Measurements from ENCODE around the gene VMP1. TPM values are rescaled to one million over a fixed set of nuclear protein-coding genes. Genes with fewer than 3 reads are reported as not detected.
"Not testable (repeated sequence)": the region's sequence is repeated elsewhere in the genome, so short reads cannot be mapped to it uniquely, and the experiment has no call there.

VMP1 gene
- total RNA-seq, 1 experiment from 2014 or later = 83.1 TPM

DNA sequence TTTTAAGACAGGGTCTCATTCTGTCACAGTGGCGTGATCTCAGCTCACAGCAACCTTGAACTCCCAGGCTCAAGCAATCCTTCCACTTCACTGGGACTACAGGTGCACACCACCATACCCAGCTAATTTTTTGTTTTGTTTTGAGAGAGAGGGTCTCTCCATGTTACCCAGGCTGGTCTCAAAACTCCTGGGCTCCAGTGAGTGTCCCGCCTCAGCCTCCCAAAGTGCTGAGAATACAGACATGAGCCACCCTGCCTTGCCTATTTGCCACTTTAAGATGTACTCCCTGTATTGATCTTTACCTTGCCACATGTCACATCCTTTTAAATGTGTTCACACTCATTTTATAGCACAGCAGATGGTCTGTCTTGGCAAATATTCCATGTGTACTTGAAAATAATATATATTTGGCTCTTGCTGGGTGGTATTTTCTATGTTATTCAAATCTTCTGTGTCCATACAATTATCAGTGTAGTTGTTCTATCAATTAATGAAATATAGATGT, 50.5 kb downstream of the VMP1 start:
- H2AFZ ChIP-seq (ENCODE audit: low read length) = no peak overlapping the region
- H4K91ac ChIP-seq (ENCODE audit: insufficient read length, low read depth, low read length) = no peak overlapping the region
- H3T11ph ChIP-seq (ENCODE audit: low read length) = no peak overlapping the region
- no peaks in the 10 kb centered on the region for H3K27me3 ChIP-seq (ENCODE audit: insufficient read depth, low read length)
- no peak overlapping the region for H3K27ac ChIP-seq (ENCODE audit: insufficient read length, low read depth, low read length)
- H3K4ac ChIP-seq (ENCODE audit: low read depth, low read length) = no peak overlapping the region
- H3K18ac ChIP-seq (ENCODE audit: insufficient read length, low read depth, low read length) = no peak overlapping the region
- no peaks in the 10 kb centered on the region for H3K79me2 ChIP-seq (ENCODE audit: insufficient read depth, low read length)
- H2BK12ac ChIP-seq (ENCODE audit: insufficient read length, low read depth, low read length) = no peak overlapping the region
- H2BK5ac ChIP-seq (ENCODE audit: insufficient read length, low read length) = no peak overlapping the region
- no peak overlapping the region for H3K4me3 Mint-ChIP-seq
- peaks cover 4 to 10% of the 10 kb centered on the region in 2 experiments; a peak in 3 of 5 replicates for H3K9me3 Mint-ChIP-seq
- no peaks in the 10 kb centered on the region for H3K23me2 ChIP-seq (ENCODE audit: insufficient read length, low read depth, low read length, poor library complexity, severe bottlenecking)
- peaks cover 10 to 25% (median 21%) of the 10 kb centered on the region in 3 experiments for H3K36me3 Mint-ChIP-seq (ENCODE audit: insufficient read depth in 1 of 3, low read depth in 3 of 3)
- TF ChIP-seq, protein P1, sequence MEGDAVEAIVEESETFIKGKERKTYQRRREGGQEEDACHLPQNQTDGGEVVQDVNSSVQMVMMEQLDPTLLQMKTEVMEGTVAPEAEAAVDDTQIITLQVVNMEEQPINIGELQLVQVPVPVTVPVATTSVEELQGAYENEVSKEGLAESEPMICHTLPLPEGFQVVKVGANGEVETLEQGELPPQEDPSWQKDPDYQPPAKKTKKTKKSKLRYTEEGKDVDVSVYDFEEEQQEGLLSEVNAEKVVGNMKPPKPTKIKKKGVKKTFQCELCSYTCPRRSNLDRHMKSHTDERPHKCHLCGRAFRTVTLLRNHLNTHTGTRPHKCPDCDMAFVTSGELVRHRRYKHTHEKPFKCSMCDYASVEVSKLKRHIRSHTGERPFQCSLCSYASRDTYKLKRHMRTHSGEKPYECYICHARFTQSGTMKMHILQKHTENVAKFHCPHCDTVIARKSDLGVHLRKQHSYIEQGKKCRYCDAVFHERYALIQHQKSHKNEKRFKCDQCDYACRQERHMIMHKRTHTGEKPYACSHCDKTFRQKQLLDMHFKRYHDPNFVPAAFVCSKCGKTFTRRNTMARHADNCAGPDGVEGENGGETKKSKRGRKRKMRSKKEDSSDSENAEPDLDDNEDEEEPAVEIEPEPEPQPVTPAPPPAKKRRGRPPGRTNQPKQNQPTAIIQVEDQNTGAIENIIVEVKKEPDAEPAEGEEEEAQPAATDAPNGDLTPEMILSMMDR (conservative IDR thresholded peaks at IDR 0.05) = no peak
- H3K4me1 Mint-ChIP-seq = peaks cover 16 to 25% of the 10 kb centered on the region in 2 experiments
- H2AK5ac ChIP-seq (ENCODE audit: insufficient read length, low read length) = no peak overlapping the region
- no peaks in the 10 kb centered on the region for H3K79me1 ChIP-seq (ENCODE audit: insufficient read depth, low read depth, low read length, poor library complexity, severe bottlenecking)
- H2BK20ac ChIP-seq (ENCODE audit: low read depth, low read length, poor library complexity, severe bottlenecking) = no peak overlapping the region
- peaks cover 3% of the 10 kb centered on the region for H3K4me1 ChIP-seq (ENCODE audit: insufficient read depth, low read length)
- no peak overlapping the region for H4K8ac ChIP-seq (replicated peaks; ENCODE audit: insufficient read length, low read depth, low read length)
- no peak overlapping the region for H3K27ac Mint-ChIP-seq
- H3K9ac ChIP-seq (ENCODE audit: extremely low read depth, insufficient read length, low read length) = no peak overlapping the region
- no peak overlapping the region for H3K14ac ChIP-seq (ENCODE audit: insufficient read depth, low read length)
- H3K4me2 ChIP-seq (ENCODE audit: insufficient read depth, insufficient read length, low read length) = no peak overlapping the region
- H3K56ac ChIP-seq (ENCODE audit: insufficient read length, low read depth, low read length) = no peak overlapping the region
- no peak overlapping the region for H4K5ac ChIP-seq (ENCODE audit: insufficient read length, low read depth, low read length)
- H3K9me3 ChIP-seq (ENCODE audit: control insufficient read depth, low read depth, low read length) = no peaks in the 10 kb centered on the region
- no peak overlapping the region for H2BK120ac ChIP-seq (ENCODE audit: low read depth, low read length, poor library complexity, severe bottlenecking)
- no peak for DNase-seq
- no peak overlapping the region for H2BK15ac ChIP-seq (ENCODE audit: low read depth, low read length)
- no peaks in the 10 kb centered on the region for H4K20me1 ChIP-seq (ENCODE audit: control insufficient read depth, insufficient read depth, insufficient read length)
- H3K27me3 Mint-ChIP-seq (ENCODE audit: low read depth) = no peaks in the 10 kb centered on the region
- WGBS (ENCODE audit: extremely low coverage, insufficient read length, low lambda C conversion rate) = no CpG with 5 or more reads among the region's 2 CpGs
- no peak overlapping the region for H3K23ac ChIP-seq (ENCODE audit: insufficient read length, low read depth, low read length)

DNA sequence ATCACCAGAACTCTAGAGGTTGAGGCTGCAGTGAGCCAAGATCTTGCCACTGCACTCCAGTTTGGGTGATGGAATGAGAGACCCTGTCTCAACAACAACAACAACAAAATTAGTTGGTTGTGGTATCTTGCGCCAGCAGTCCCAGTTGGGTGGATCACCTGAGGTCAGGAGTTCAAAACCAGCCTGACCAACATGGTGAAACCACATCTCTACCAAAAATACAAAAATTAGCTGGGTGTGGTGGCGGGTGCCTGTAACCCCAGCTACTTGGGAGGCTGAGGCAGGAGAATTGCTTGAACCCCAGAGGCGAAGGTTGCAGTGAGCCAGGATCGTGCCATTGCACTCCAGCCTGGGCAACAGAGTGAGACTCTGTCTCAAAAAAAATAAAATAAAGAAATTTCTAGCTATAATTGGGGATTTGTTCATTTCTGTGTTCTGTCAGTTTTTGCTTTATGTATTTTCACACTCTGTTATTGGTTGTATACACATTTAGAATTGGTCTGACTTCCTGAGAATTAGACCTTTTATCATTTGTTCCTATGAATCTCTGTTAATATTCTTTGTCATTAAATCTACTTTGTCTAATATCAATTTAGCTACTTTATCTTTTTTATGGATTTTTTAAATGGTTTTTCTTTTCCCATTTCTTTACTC, 51.7 kb downstream of the VMP1 start:
- not testable (repeated sequence) for H2BK5ac ChIP-seq (ENCODE audit: insufficient read length, low read length); H4K91ac ChIP-seq (ENCODE audit: insufficient read length, low read depth, low read length); H2BK120ac ChIP-seq (ENCODE audit: low read depth, low read length, poor library complexity, severe bottlenecking); H4K8ac ChIP-seq (replicated peaks; ENCODE audit: insufficient read length, low read depth, low read length); H3K4me2 ChIP-seq (ENCODE audit: insufficient read depth, insufficient read length, low read length); H3K4me3 Mint-ChIP-seq; H3K27ac Mint-ChIP-seq; H2BK12ac ChIP-seq (ENCODE audit: insufficient read length, low read depth, low read length); H4K5ac ChIP-seq (ENCODE audit: insufficient read length, low read depth, low read length); H3K4me1 ChIP-seq (ENCODE audit: insufficient read depth, low read length); H3T11ph ChIP-seq (ENCODE audit: low read length); H3K4ac ChIP-seq (ENCODE audit: low read depth, low read length); H3K56ac ChIP-seq (ENCODE audit: insufficient read length, low read depth, low read length); H3K18ac ChIP-seq (ENCODE audit: insufficient read length, low read depth, low read length); H3K79me2 ChIP-seq (ENCODE audit: insufficient read depth, low read length); H3K9me3 ChIP-seq (ENCODE audit: control insufficient read depth, low read depth, low read length); H2AFZ ChIP-seq (ENCODE audit: low read length); H2BK20ac ChIP-seq (ENCODE audit: low read depth, low read length, poor library complexity, severe bottlenecking); H3K79me1 ChIP-seq (ENCODE audit: insufficient read depth, low read depth, low read length, poor library complexity, severe bottlenecking); H2BK15ac ChIP-seq (ENCODE audit: low read depth, low read length); H3K23ac ChIP-seq (ENCODE audit: insufficient read length, low read depth, low read length); H3K23me2 ChIP-seq (ENCODE audit: insufficient read length, low read depth, low read length, poor library complexity, severe bottlenecking); H3K27me3 Mint-ChIP-seq (ENCODE audit: low read depth); H2AK5ac ChIP-seq (ENCODE audit: insufficient read length, low read length); H3K27me3 ChIP-seq (ENCODE audit: insufficient read depth, low read length); H4K20me1 ChIP-seq (ENCODE audit: control insufficient read depth, insufficient read depth, insufficient read length); DNase-seq; H3K27ac ChIP-seq (ENCODE audit: insufficient read length, low read depth, low read length); H3K9ac ChIP-seq (ENCODE audit: extremely low read depth, insufficient read length, low read length); H3K14ac ChIP-seq (ENCODE audit: insufficient read depth, low read length)
- peaks cover 16 to 25% of the 10 kb centered on the region in 2 experiments for H3K4me1 Mint-ChIP-seq
- peaks cover 4 to 10% of the 10 kb centered on the region in 2 experiments; a peak in 3 of 5 replicates for H3K9me3 Mint-ChIP-seq
- peaks cover 10 to 25% (median 21%) of the 10 kb centered on the region in 3 experiments for H3K36me3 Mint-ChIP-seq (ENCODE audit: insufficient read depth in 1 of 3, low read depth in 3 of 3)
- no CpG with 5 or more reads among the region's 4 CpGs for whole genome bisulfite sequencing (ENCODE audit: extremely low coverage, insufficient read length, low lambda C conversion rate)

Data from H9 (cell line).